HEK293 (cell line): Measurements from ENCODE around the gene TARDBP.

ENCODE experiments used
- CTCF ChIA-PET: fragments of 350-600 bp; formaldehyde crosslinking; extraction: SDS; loops from one replicate; lab custom pipeline; 2021; ENCODE audit warnings: antibody characterized with exemption; lab: Yijun Ruan, JAX
- POLR2A ChIA-PET: fragments of 300-600 bp; formaldehyde crosslinking; extraction: SDS; loops from one replicate; lab custom pipeline; 2020; ENCODE audit warnings: antibody characterized with exemption, inconsistent platforms; lab: Yijun Ruan, JAX
- H3K27ac ChIP-seq: fragments of 200-500 bp; sonication (Bioruptor generic); 2 replicates; pipeline ENCODE4 v1.5.1; 2014; ENCODE audit warnings: low read depth, low read length, control low read depth, inconsistent platforms; ENCODE audit errors: extremely low read depth
- H3K36me3 ChIP-seq, 2 experiments: fragments of 200-500 bp in 1 of 2; sonication (Bioruptor generic) in 1 of 2; 1 replicate in 1 of 2; 2 replicates in 1 of 2; pipeline ENCODE4 v1.5.1; 2014 to 2017; ENCODE audit warnings: inconsistent platforms in 2 of 2, low read length in 2 of 2; ENCODE audit not compliant: control insufficient read depth in 2 of 2, insufficient read depth in 1 of 2
- H3K4me1 ChIP-seq: fragments of 200-500 bp; sonication (Bioruptor generic); 2 replicates; pipeline ENCODE4 v1.5.1; 2014; ENCODE audit warnings: mild to moderate bottlenecking, low read length, inconsistent platforms; ENCODE audit not compliant: control insufficient read depth, insufficient read depth
- H3K4me3 ChIP-seq: 2 replicates; pipeline ENCODE4 v1.5.1; 2011; ENCODE audit warnings: low read depth, mild to moderate bottlenecking, control low read depth, low read length, moderate library complexity
- H3K9me3 ChIP-seq: fragments of 200-500 bp; sonication (Bioruptor generic); 2 replicates; pipeline ENCODE4 v1.5.1; 2014; ENCODE audit warnings: low read depth, low read length, inconsistent platforms; ENCODE audit not compliant: control insufficient read depth, insufficient read depth
- REPIN1 ChIP-seq: fragments of 450-650 bp; formaldehyde crosslinking; IDR thresholded peaks from 2 replicates; pipeline ENCODE4 v1.5.1; 2017; ENCODE audit warnings: missing biosample characterization, missing genetic modification characterization, low read depth
- SETDB1 ChIP-seq: IDR thresholded peaks from one replicate; pipeline ENCODE4 v1.6.1; 2017; ENCODE audit warnings: mild to moderate bottlenecking, low read length, moderate library complexity, mixed read lengths; ENCODE audit not compliant: insufficient read length
- SP7 ChIP-seq: fragments of 450-650 bp; formaldehyde crosslinking; IDR thresholded peaks from 2 replicates; pipeline ENCODE4 v1.5.1; 2016; ENCODE audit warnings: missing biosample characterization, missing genetic modification characterization
- ZBTB44 ChIP-seq: fragments of 450-650 bp; IDR thresholded peaks from 2 replicates; pipeline ENCODE4 v1.5.1; 2018; ENCODE audit warnings: missing biosample characterization, mild to moderate bottlenecking, missing genetic modification characterization
- ZNF133 ChIP-seq: fragments of 450-650 bp; formaldehyde crosslinking; IDR thresholded peaks from 2 replicates; pipeline ENCODE4 v1.5.1; 2016; ENCODE audit warnings: missing biosample characterization, missing genetic modification characterization
- ZNF169 ChIP-seq: fragments of 450-650 bp; formaldehyde crosslinking; IDR thresholded peaks from 2 replicates; pipeline ENCODE4 v1.5.1; 2016; ENCODE audit warnings: missing biosample characterization, missing genetic modification characterization
- ZNF19 ChIP-seq: fragments of 450-650 bp; formaldehyde crosslinking; IDR thresholded peaks from 2 replicates; pipeline ENCODE4; 2016; ENCODE audit warnings: missing biosample characterization, missing genetic modification characterization, low read depth
- ZNF23 ChIP-seq: fragments of 450-650 bp; formaldehyde crosslinking; IDR thresholded peaks from 2 replicates; pipeline ENCODE4 v1.5.1; 2016; ENCODE audit warnings: missing biosample characterization, missing genetic modification characterization, borderline replicate concordance
- ZNF280D ChIP-seq: fragments of 450-650 bp; formaldehyde crosslinking; IDR thresholded peaks from 2 replicates; pipeline ENCODE4 v1.5.1; 2016; ENCODE audit warnings: missing biosample characterization, missing genetic modification characterization
- ZNF292 ChIP-seq: fragments of 450-650 bp; formaldehyde crosslinking; IDR thresholded peaks from 2 replicates; pipeline ENCODE4 v1.5.1; 2016; ENCODE audit warnings: low read depth, missing biosample characterization, missing genetic modification characterization, borderline replicate concordance
- ZNF530 ChIP-seq: fragments of 450-650 bp; formaldehyde crosslinking; IDR thresholded peaks from 2 replicates; pipeline ENCODE4 v1.5.1; 2016; ENCODE audit warnings: low read depth, missing biosample characterization, missing genetic modification characterization
- ZNF610 ChIP-seq: fragments of 450-650 bp; formaldehyde crosslinking; IDR thresholded peaks from 2 replicates; pipeline ENCODE4 v1.5.1; 2016; ENCODE audit warnings: missing biosample characterization, missing genetic modification characterization, borderline replicate concordance
- ZNF76 ChIP-seq: fragments of 450-650 bp; formaldehyde crosslinking; IDR thresholded peaks from 2 replicates; pipeline ENCODE4; 2016; ENCODE audit warnings: low read depth, missing biosample characterization, missing genetic modification characterization, borderline replicate concordance
- ZNF776 ChIP-seq: fragments of 450-650 bp; formaldehyde crosslinking; IDR thresholded peaks from 2 replicates; pipeline ENCODE4 v1.5.0; 2017; ENCODE audit warnings: missing biosample characterization, missing genetic modification characterization, borderline replicate concordance
- TF ChIP-seq, protein P1 (sequence below): fragments of 450-650 bp; formaldehyde crosslinking; IDR thresholded peaks from 2 replicates; pipeline ENCODE4 v1.5.1; 2017; ENCODE audit warnings: missing biosample characterization, missing genetic modification characterization
- TF ChIP-seq, protein P2 (sequence below): fragments of 450-650 bp; formaldehyde crosslinking; optimal IDR thresholded peaks from 2 replicates; pipeline ENCODE3; 2016; ENCODE audit warnings: missing biosample characterization, mild to moderate bottlenecking, missing genetic modification characterization
- TF ChIP-seq, protein P3 (sequence below): fragments of 450-650 bp; formaldehyde crosslinking; IDR thresholded peaks from 2 replicates; pipeline ENCODE4 v1.5.1; 2016; ENCODE audit warnings: missing biosample characterization, missing genetic modification characterization, borderline replicate concordance

The TARDBP gene

GRCh38 chr1:10990828-10991227 lies 21.6 kb upstream of the TARDBP start:
- ChIA-PET POLR2A (interaction anchor here (0.8 kb wide), 1 partner anchor 47 kb away, joined by 3 read pairs; no protein-coding TSS in a partner anchor), CTCF (interaction anchor here (0.6 to 1.0 kb wide), 2 partner anchors 25 to 496 kb away, joined by 3 to 4 read pairs; no protein-coding TSS in a partner anchor)
- H3K9me3 ChIP-seq, result no peaks in the 10 kb centered on the region
- H3K4me3 ChIP-seq, result no peak overlapping the region
- TF ChIP-seq ZNF19 (tag by site-specific recombination) (no peak), SP7 (tag by site-specific recombination) (no peak), ZNF23 (tag by site-specific recombination) (no peak), SETDB1 (no peak), REPIN1 (tag by site-specific recombination) (no peak), ZNF610 (tag by site-specific recombination) (no peak), ZNF133 (tag by site-specific recombination) (no peak), ZNF169 (no peak), ZNF280D (no peak), ZBTB44 (tag by site-specific recombination) (no peak), ZNF776 (tag by site-specific recombination) (no peak), ZNF76 (tag by site-specific recombination) (no peak), ZNF530 (no peak), ZNF292 (tag by site-specific recombination) (no peak)
- TF ChIP-seq, protein P1, sequence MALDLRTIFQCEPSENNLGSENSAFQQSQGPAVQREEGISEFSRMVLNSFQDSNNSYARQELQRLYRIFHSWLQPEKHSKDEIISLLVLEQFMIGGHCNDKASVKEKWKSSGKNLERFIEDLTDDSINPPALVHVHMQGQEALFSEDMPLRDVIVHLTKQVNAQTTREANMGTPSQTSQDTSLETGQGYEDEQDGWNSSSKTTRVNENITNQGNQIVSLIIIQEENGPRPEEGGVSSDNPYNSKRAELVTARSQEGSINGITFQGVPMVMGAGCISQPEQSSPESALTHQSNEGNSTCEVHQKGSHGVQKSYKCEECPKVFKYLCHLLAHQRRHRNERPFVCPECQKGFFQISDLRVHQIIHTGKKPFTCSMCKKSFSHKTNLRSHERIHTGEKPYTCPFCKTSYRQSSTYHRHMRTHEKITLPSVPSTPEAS (tag by site-specific recombination), result no peak
- TF ChIP-seq, protein P2, sequence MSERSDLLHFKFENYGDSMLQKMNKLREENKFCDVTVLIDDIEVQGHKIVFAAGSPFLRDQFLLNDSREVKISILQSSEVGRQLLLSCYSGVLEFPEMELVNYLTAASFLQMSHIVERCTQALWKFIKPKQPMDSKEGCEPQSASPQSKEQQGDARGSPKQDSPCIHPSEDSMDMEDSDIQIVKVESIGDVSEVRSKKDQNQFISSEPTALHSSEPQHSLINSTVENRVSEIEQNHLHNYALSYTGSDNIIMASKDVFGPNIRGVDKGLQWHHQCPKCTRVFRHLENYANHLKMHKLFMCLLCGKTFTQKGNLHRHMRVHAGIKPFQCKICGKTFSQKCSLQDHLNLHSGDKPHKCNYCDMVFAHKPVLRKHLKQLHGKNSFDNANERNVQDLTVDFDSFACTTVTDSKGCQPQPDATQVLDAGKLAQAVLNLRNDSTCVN (tag by site-specific recombination), result no peak
- TF ChIP-seq, protein P3, sequence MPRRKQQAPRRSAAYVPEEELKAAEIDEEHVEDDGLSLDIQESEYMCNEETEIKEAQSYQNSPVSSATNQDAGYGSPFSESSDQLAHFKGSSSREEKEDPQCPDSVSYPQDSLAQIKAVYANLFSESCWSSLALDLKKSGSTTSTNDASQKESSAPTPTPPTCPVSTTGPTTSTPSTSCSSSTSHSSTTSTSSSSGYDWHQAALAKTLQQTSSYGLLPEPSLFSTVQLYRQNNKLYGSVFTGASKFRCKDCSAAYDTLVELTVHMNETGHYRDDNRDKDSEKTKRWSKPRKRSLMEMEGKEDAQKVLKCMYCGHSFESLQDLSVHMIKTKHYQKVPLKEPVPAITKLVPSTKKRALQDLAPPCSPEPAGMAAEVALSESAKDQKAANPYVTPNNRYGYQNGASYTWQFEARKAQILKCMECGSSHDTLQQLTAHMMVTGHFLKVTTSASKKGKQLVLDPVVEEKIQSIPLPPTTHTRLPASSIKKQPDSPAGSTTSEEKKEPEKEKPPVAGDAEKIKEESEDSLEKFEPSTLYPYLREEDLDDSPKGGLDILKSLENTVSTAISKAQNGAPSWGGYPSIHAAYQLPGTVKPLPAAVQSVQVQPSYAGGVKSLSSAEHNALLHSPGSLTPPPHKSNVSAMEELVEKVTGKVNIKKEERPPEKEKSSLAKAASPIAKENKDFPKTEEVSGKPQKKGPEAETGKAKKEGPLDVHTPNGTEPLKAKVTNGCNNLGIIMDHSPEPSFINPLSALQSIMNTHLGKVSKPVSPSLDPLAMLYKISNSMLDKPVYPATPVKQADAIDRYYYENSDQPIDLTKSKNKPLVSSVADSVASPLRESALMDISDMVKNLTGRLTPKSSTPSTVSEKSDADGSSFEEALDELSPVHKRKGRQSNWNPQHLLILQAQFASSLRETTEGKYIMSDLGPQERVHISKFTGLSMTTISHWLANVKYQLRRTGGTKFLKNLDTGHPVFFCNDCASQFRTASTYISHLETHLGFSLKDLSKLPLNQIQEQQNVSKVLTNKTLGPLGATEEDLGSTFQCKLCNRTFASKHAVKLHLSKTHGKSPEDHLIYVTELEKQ (tag by site-specific recombination), result no peak
- no peak overlapping the region for H3K27ac ChIP-seq
- H3K4me1 ChIP-seq, result no peaks in the 10 kb centered on the region; the same call in 1 of the 2 replicates
- no peaks in the 10 kb centered on the region for H3K36me3 ChIP-seq
